Astrocyte (in vitro differentiated cells and primary cell): ENCODE results near the gene MFNG. TPM values are rescaled to one million over a fixed set of nuclear protein-coding genes. Genes with fewer than 3 reads are reported as not detected.

Experiments
- DNase-seq: peaks from one replicate; pipeline ENCODE4 v3.0.0-alpha.2; 2010; ENCODE audit warnings: low read depth
- FAIRE-seq: peaks from 2 replicates; lab custom pipeline; 2011; peaks lifted over from hg19 to GRCh38; lab: Jason Lieb, UNC
- H2AFZ ChIP-seq: 2 replicates; pipeline ENCODE4 v1.6.0; 2012; ENCODE audit warnings: low read depth, low read length, inconsistent platforms
- H3K27ac ChIP-seq: 2 replicates; pipeline ENCODE4 v1.5.1; 2011; ENCODE audit warnings: low read depth, low read length, inconsistent platforms
- H3K27me3 ChIP-seq: 2 replicates; pipeline ENCODE4 v1.6.0; 2011; ENCODE audit warnings: low read length, inconsistent platforms; ENCODE audit not compliant: insufficient read depth
- H3K36me3 ChIP-seq: 2 replicates; pipeline ENCODE4 v1.5.1; 2011; ENCODE audit warnings: low read length, inconsistent platforms; ENCODE audit not compliant: insufficient read depth
- H3K4me1 ChIP-seq: 2 replicates; pipeline ENCODE4 v1.5.1; 2011; ENCODE audit warnings: low read length, inconsistent platforms; ENCODE audit not compliant: insufficient read depth
- H3K4me2 ChIP-seq: 2 replicates; pipeline ENCODE4 v1.6.0; 2012; ENCODE audit warnings: low read length, inconsistent platforms
- H3K4me3 ChIP-seq: 2 replicates; pipeline ENCODE4 v1.5.1; 2011; ENCODE audit warnings: low read depth, mild to moderate bottlenecking, low read length, inconsistent platforms; ENCODE audit not compliant: insufficient read depth
- H3K79me2 ChIP-seq: 2 replicates; pipeline ENCODE4 v1.6.0; 2012; ENCODE audit warnings: mild to moderate bottlenecking, low read length, inconsistent platforms; ENCODE audit not compliant: insufficient read depth
- H3K9ac ChIP-seq: 2 replicates; pipeline ENCODE4 v1.6.0; 2012; ENCODE audit warnings: mild to moderate bottlenecking, low read length, inconsistent platforms
- H3K9me3 ChIP-seq: 2 replicates; pipeline ENCODE4 v1.5.1; 2012; ENCODE audit warnings: low read depth, mild to moderate bottlenecking, low read length, inconsistent platforms; ENCODE audit not compliant: insufficient read depth
- H4K20me1 ChIP-seq: 2 replicates; pipeline ENCODE4 v1.6.0; 2012; ENCODE audit warnings: low read length, inconsistent platforms; ENCODE audit not compliant: insufficient read depth
- H3K27ac Mint-ChIP-seq: one replicate; pipeline ENCODE4 v1.8.0; 2021; ENCODE audit warnings: mild to moderate bottlenecking, mixed read lengths; ENCODE audit not compliant: unreplicated experiment
- H3K27me3 Mint-ChIP-seq: one replicate; pipeline ENCODE4 v1.8.0; 2021; ENCODE audit warnings: low read depth, mixed read lengths; ENCODE audit not compliant: unreplicated experiment
- H3K36me3 Mint-ChIP-seq: one replicate; pipeline ENCODE4 v1.8.0; 2021; ENCODE audit warnings: low read depth, mixed read lengths; ENCODE audit not compliant: unreplicated experiment
- H3K4me1 Mint-ChIP-seq: one replicate; pipeline ENCODE4 v1.8.0; 2021; ENCODE audit warnings: low read depth, mixed read lengths; ENCODE audit not compliant: unreplicated experiment
- H3K4me3 Mint-ChIP-seq: one replicate; pipeline ENCODE4 v1.8.0; 2021; ENCODE audit warnings: mild to moderate bottlenecking, moderate library complexity, mixed read lengths; ENCODE audit not compliant: unreplicated experiment
- H3K9me3 Mint-ChIP-seq: one replicate; pipeline ENCODE4 v1.8.0; 2021; ENCODE audit warnings: mild to moderate bottlenecking, mixed read lengths; ENCODE audit not compliant: unreplicated experiment
- EZH2 ChIP-seq: IDR thresholded peaks from 2 replicates; pipeline ENCODE4 v1.6.1; 2012; ENCODE audit warnings: mild to moderate bottlenecking, low read length, inconsistent platforms; ENCODE audit not compliant: insufficient read depth
- total RNA-seq: library from RNA; stranded (reverse); gene quantifications from 2 replicates; pipeline ENCODE4 v1.2.1, GENCODE V29; 2021
- TF ChIP-seq, protein P1 (sequence below): IDR thresholded peaks from 2 replicates; pipeline ENCODE4 v1.5.1; 2011; ENCODE audit warnings: low read depth, mild to moderate bottlenecking, inconsistent platforms, low read length, moderate library complexity; ENCODE audit not compliant: insufficient read depth

MFNG gene
- total RNA-seq, 1 donor from 2014 or later: 1.4 TPM

DNA sequence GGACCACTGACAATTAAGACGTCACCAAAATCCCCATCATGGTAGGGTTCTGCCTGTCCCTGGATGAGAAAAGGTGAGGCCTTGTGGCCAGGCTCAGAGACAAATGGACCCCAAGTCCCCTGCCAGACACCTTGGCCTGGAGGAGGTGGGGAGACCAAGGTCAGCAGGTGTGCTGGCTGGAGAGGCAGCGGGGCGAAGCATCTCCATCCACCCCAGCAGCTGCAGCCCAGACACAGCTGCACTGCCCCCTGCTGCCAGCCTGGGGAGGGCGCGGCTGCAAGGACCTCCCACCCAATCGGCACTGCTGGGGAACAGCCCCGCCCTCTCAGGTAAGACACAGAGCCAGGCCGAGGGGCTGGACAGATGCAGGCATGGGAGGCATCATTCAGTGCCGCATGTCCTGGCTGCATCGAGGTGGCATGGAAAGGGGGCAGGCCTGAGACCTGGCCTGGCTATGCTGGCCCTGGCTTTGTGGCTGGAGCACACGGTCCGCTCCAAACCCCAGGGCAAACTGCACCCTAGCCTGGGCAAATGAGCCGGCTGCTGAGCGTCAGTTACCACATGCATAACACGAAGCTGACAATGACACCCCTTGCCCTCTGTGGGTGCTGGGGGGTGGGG lies 12.2 kb upstream of the MFNG start:
- H3K4me1 Mint-ChIP-seq: peaks cover 44% of the 10 kb centered on the region
- DNase-seq (no peak), FAIRE-seq (no peak)
- H3K36me3 Mint-ChIP-seq: peaks cover 11% of the 10 kb centered on the region
- no peaks in the 10 kb centered on the region for H3K9me3 ChIP-seq
- no peak for TF ChIP-seq EZH2
- TF ChIP-seq, protein P1, sequence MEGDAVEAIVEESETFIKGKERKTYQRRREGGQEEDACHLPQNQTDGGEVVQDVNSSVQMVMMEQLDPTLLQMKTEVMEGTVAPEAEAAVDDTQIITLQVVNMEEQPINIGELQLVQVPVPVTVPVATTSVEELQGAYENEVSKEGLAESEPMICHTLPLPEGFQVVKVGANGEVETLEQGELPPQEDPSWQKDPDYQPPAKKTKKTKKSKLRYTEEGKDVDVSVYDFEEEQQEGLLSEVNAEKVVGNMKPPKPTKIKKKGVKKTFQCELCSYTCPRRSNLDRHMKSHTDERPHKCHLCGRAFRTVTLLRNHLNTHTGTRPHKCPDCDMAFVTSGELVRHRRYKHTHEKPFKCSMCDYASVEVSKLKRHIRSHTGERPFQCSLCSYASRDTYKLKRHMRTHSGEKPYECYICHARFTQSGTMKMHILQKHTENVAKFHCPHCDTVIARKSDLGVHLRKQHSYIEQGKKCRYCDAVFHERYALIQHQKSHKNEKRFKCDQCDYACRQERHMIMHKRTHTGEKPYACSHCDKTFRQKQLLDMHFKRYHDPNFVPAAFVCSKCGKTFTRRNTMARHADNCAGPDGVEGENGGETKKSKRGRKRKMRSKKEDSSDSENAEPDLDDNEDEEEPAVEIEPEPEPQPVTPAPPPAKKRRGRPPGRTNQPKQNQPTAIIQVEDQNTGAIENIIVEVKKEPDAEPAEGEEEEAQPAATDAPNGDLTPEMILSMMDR: peak; percentile 13
- peaks cover 48% of the 10 kb centered on the region for H3K4me1 ChIP-seq
- peaks cover 5% of the 10 kb centered on the region for H3K36me3 ChIP-seq
- H2AFZ ChIP-seq: no peak overlapping the region
- H3K27me3 ChIP-seq: no peaks in the 10 kb centered on the region
- peaks cover 11% of the 10 kb centered on the region for H4K20me1 ChIP-seq
- H3K79me2 ChIP-seq: peaks cover 10% of the 10 kb centered on the region
- no peak overlapping the region for H3K4me3 ChIP-seq
- H3K27ac Mint-ChIP-seq: no peak overlapping the region
- H3K9me3 Mint-ChIP-seq: peaks cover 2% of the 10 kb centered on the region
- peak overlapping the region; percentile 93 for H3K27ac ChIP-seq
- no peak overlapping the region for H3K4me2 ChIP-seq
- peak overlapping the region; percentile 24 for H3K9ac ChIP-seq
- H3K4me3 Mint-ChIP-seq: no peak overlapping the region
- no peaks in the 10 kb centered on the region for H3K27me3 Mint-ChIP-seq

DNA sequence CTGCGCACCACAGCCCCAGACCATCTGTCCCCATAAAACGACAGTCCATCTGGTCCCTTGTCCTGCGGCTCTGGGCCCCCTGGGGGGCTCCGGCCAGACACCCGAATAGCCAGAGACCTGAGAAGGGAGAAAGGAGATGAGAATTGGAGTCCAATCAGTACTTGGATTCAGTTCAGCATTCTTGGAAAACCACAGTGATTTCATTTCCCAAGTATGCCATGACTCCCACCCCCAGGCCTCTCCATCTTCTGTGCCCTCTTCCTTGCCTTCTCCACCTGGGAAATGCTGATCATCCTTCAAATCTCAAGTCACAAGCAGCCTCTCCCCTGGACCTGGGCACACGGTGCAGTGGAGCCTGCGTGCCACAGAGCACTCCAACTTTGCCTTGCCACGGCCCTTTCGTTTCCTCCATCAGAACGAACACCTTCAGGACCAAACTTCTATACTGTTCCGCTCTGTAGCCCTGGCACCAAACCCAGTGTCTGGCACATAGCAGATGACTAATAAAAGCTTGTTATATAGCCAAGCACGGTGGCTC lies 10.9 kb upstream of the MFNG start:
- FAIRE-seq: peak; percentile 89
- Histone ChIP-seq H2AFZ (no peak overlapping the region), H3K27me3 (no peaks in the 10 kb centered on the region), H3K4me1 (peaks cover 43% of the 10 kb centered on the region), H3K9ac (peak overlapping the region; percentile 80), H3K79me2 (peaks cover 10% of the 10 kb centered on the region), H3K27ac (peak overlapping the region; percentile 93), H3K4me3 (no peak overlapping the region), H3K36me3 (peaks cover 3% of the 10 kb centered on the region), H3K9me3 (no peaks in the 10 kb centered on the region), H3K4me2 (peak overlapping the region; percentile 82), H4K20me1 (peaks cover 11% of the 10 kb centered on the region)
- DNase-seq: peak; percentile 97
- Mint-ChIP-seq H3K9me3 (peaks cover 2% of the 10 kb centered on the region), H3K27me3 (no peaks in the 10 kb centered on the region), H3K4me3 (peak overlapping the region; percentile 81), H3K27ac (peak overlapping the region; percentile 95), H3K4me1 (peaks cover 47% of the 10 kb centered on the region), H3K36me3 (peaks cover 13% of the 10 kb centered on the region)
- no peak for TF ChIP-seq EZH2
- TF ChIP-seq, protein P1: no peak

DNA sequence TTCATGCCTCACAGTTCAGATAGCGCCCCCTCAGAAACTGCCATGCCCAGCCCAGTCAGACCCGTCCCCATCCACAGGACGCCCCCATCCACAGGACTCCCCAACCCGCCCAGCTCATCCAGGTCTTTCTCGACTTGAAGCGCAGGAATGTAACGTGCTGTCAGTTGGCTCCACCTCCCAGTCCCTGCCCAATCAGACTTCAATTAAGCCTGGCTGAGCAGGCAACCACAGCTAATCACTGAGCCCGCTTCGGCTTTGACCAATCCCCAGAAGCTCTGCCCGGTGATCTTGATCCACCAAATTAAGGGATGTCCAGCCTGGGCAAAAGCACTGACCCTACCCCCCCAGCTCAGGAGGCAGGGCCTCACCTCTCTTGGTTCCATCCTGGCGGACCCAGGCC lies 10.5 kb upstream of the MFNG start:
- H3K4me1 Mint-ChIP-seq: peaks cover 42% of the 10 kb centered on the region
- FAIRE-seq (no peak), DNase-seq (peak; percentile 87)
- Histone ChIP-seq H3K4me2 (peak overlapping the region; percentile 82), H3K9me3 (no peaks in the 10 kb centered on the region), H2AFZ (no peak overlapping the region), H3K79me2 (peaks cover 10% of the 10 kb centered on the region), H3K4me3 (no peak overlapping the region), H3K27ac (peak overlapping the region; percentile 93), H3K27me3 (no peaks in the 10 kb centered on the region), H3K9ac (peak overlapping the region; percentile 80), H4K20me1 (peaks cover 6% of the 10 kb centered on the region), H3K4me1 (peaks cover 39% of the 10 kb centered on the region), H3K36me3 (peaks cover 3% of the 10 kb centered on the region)
- peaks cover 2% of the 10 kb centered on the region for H3K9me3 Mint-ChIP-seq
- peak overlapping the region; percentile 95 for H3K27ac Mint-ChIP-seq
- H3K4me3 Mint-ChIP-seq: no peak overlapping the region
- H3K27me3 Mint-ChIP-seq: no peaks in the 10 kb centered on the region
- no peak for TF ChIP-seq EZH2
- TF ChIP-seq, protein P1: no peak
- H3K36me3 Mint-ChIP-seq: peaks cover 11% of the 10 kb centered on the region
